Activated CD4-positive, CD25-positive, alpha-beta regulatory T cell treated with anti-CD3 and anti-CD28 coated beads, Interleukin-2, amount 50 U/mL, for 24 hours (primary cell): Measurements from ENCODE around the gene TAAR1.
"Not testable (repeated sequence)": the region's sequence is repeated elsewhere in the genome, so short reads cannot be mapped to it uniquely, and the experiment has no call there.

ENCODE experiments used
- ATAC-seq, 2 donors: fragments of 150-1000 bp; cut with Tn5 transposase; one replicate each; pipeline ENCODE4 v1.10.0; 2021; ENCODE audit warnings: mild to moderate bottlenecking in 1 of 2, moderate library complexity in 1 of 2

The TAAR1 gene

GRCh38 chr6:132661906-132662305 lies 2.9 kb upstream of the TAAR1 start:
- no peak for ATAC-seq

- no peak for ATAC-seq
Observed at GRCh38 chr6:132651062-132651461, 7.9 kb downstream of the TAAR1 start.

- no peak for ATAC-seq
Observed at GRCh38 chr6:132650429-132650828, 8.6 kb downstream of the TAAR1 start.

- ATAC-seq = no peak
Observed at GRCh38 chr6:132648828-132649227, 10.2 kb downstream of the TAAR1 start.

- ATAC-seq = peak in 1 of 2 donors; percentile 46
Observed at GRCh38 chr6:132648356-132648755, 10.6 kb downstream of the TAAR1 start.

GRCh38 chr6:132643547-132643946 lies 15.4 kb downstream of the TAAR1 start:
- no peak for ATAC-seq

- not testable (repeated sequence) for ATAC-seq
Observed at GRCh38 chr6:132637135-132637534, 21.8 kb downstream of the TAAR1 start.

- ATAC-seq = not testable (repeated sequence)
Observed at GRCh38 chr6:132635906-132636305, 23.1 kb downstream of the TAAR1 start.

GRCh38 chr6:132635288-132635687 lies 23.7 kb downstream of the TAAR1 start:
- ATAC-seq = not testable (repeated sequence)

- ATAC-seq = no peak
Observed at GRCh38 chr6:132634796-132635195, 24.2 kb downstream of the TAAR1 start.

GRCh38 chr6:132633362-132633761 lies 25.6 kb downstream of the TAAR1 start:
- no peak for ATAC-seq

- ATAC-seq = no peak
Observed at GRCh38 chr6:132624175-132624574, 34.8 kb downstream of the TAAR1 start, which contains the start of gene TAAR2. TSS of gene TAAR2 (minus strand) at chr6:132624275. CDS start at chr6:132624275, 0 bp downstream.

- ATAC-seq = no peak
Observed at GRCh38 chr6:132623106-132623845, 35.7 kb downstream of the TAAR1 start.

- ATAC-seq = no peak
Observed at GRCh38 chr6:132616677-132617076, 42.3 kb downstream of the TAAR1 start.

- ATAC-seq = no peak
Observed at GRCh38 chr6:132614554-132614953, 44.4 kb downstream of the TAAR1 start.

- no peak for ATAC-seq
Observed at GRCh38 chr6:132612449-132613108, 46.4 kb downstream of the TAAR1 start.

- no peak for ATAC-seq
Observed at GRCh38 chr6:132611616-132612015, 47.4 kb downstream of the TAAR1 start.

GRCh38 chr6:132607544-132608233 lies 51.3 kb downstream of the TAAR1 start:
- no peak for ATAC-seq

- ATAC-seq = no peak
Observed at GRCh38 chr6:132604635-132605152, 54.3 kb downstream of the TAAR1 start.

GRCh38 chr6:132600900-132601299 lies 58.1 kb downstream of the TAAR1 start:
- ATAC-seq = not testable (repeated sequence)

- ATAC-seq = no peak
Observed at GRCh38 chr6:132598473-132598872, 60.5 kb downstream of the TAAR1 start.

- no peak for ATAC-seq
Observed at GRCh38 chr6:132596201-132596600, 62.8 kb downstream of the TAAR1 start.
